Liver (tissue), 3 donors: Measurements from ENCODE around the gene KIF21A.

Experiments used
- ATF3 ChIP-seq: IDR thresholded peaks from 2 replicates; pipeline ENCODE4 v1.6.1; 2016; ENCODE audit warnings: antibody characterized with exemption
- CTCF ChIP-seq: fragments of 150-350 bp; IDR thresholded peaks from 2 replicates; pipeline ENCODE4 v1.5.1; 2017; ENCODE audit warnings: improper control_type of control experiment, low read depth, low read length; ENCODE audit not compliant: missing input control
- EGR1 ChIP-seq, 2 donors: IDR thresholded peaks; 2 replicates each; pipeline ENCODE4 v1.6.1; 2016 to 2018; ENCODE audit warnings: antibody characterized with exemption in 2 of 2, low read depth in 2 of 2
- GABPA ChIP-seq, 2 donors: IDR thresholded peaks in 1 of 2; conservative IDR thresholded peaks in 1 of 2; 2 replicates each; pipeline ENCODE4 v1.6.1; 2016; ENCODE audit warnings: antibody characterized with exemption in 2 of 2, mild to moderate bottlenecking in 1 of 2, moderate library complexity in 1 of 2
- JUND ChIP-seq, 2 donors: IDR thresholded peaks; 2 replicates each; pipeline ENCODE4 v1.6.1; 2016; ENCODE audit warnings: antibody characterized with exemption in 2 of 2
- MAX ChIP-seq: IDR thresholded peaks from 2 replicates; pipeline ENCODE4 v1.6.1; 2016; ENCODE audit warnings: antibody characterized with exemption
- REST ChIP-seq: IDR thresholded peaks from 2 replicates; pipeline ENCODE4 v1.6.1; 2016; ENCODE audit warnings: antibody characterized with exemption, mild to moderate bottlenecking
- SP1 ChIP-seq: IDR thresholded peaks from 2 replicates; pipeline ENCODE4 v1.6.1; 2018; ENCODE audit warnings: antibody characterized with exemption, mild to moderate bottlenecking
- YY1 ChIP-seq: IDR thresholded peaks from 2 replicates; pipeline ENCODE4 v1.6.1; 2016; ENCODE audit warnings: antibody characterized with exemption, mild to moderate bottlenecking
- ZBTB33 ChIP-seq: IDR thresholded peaks from 2 replicates; pipeline ENCODE4 v1.6.1; 2016; ENCODE audit warnings: antibody characterized with exemption
- donor health status: healthy.
- donor health status: healthy.

GRCh38 chr12:39393890-39394289 lies 49.0 kb downstream of the KIF21A start:
- TF ChIP-seq CTCF = no peak
- no peak for TF ChIP-seq YY1
- TF ChIP-seq EGR1 (IDR thresholded peaks at IDR 0.05; ENCODE audit: low read depth in 2 of 2) = no peak
- TF ChIP-seq MAX = no peak
- no peak for TF ChIP-seq ATF3
- TF ChIP-seq JUND (IDR thresholded peaks at IDR 0.05) = no peak
- TF ChIP-seq SP1 = no peak
- TF ChIP-seq GABPA (IDR thresholded peaks at IDR 0.05 in 1 of 2, conservative IDR thresholded peaks at IDR 0.05 in 1 of 2) = no peak
- TF ChIP-seq REST = no peak
- TF ChIP-seq ZBTB33 = no peak
